HTERT RPE-1 (cell line): ENCODE measurements around the gene IRF5.

Source experiments
- in situ Hi-C: fragments of 300-500 bp; cut with MboI; formaldehyde crosslinking; loops from 4 replicates; pipeline ENCODE4 v1.14.3; 2020; ENCODE audit warnings: low sequenced_read_pairs

The IRF5 gene

GRCh38 chr7:128937647-128938543, at the start of gene IRF5:
Gene IRF5, plus strand, starts transcription at chr7:128937927. Its CDS starts 4,155 bp downstream, at chr7:128942082.
- in situ Hi-C loops = no loop called here

- in situ Hi-C loops = no loop called here
Observed at GRCh38 chr7:128888039-128888755, 49.5 kb upstream of the IRF5 start.

GRCh38 chr7:128888756-128889095, 49.0 kb upstream of the IRF5 start:
- in situ Hi-C loops = no loop called here

- in situ Hi-C loops = no loop called here
Observed at GRCh38 chr7:128889121-128889520, 48.6 kb upstream of the IRF5 start.

- in situ Hi-C loops = no loop called here
Observed at GRCh38 chr7:128890306-128891109, 47.2 kb upstream of the IRF5 start.

GRCh38 chr7:128891110-128891941, 46.4 kb upstream of the IRF5 start:
- in situ Hi-C loops = no loop called here

- in situ Hi-C loops = no loop called here
Observed at GRCh38 chr7:128891942-128892269, 45.8 kb upstream of the IRF5 start.

GRCh38 chr7:128892521-128893250, 45.0 kb upstream of the IRF5 start:
- in situ Hi-C loops = no loop called here

- in situ Hi-C loops = no loop called here
Observed at GRCh38 chr7:128893251-128894100, 44.3 kb upstream of the IRF5 start.

GRCh38 chr7:128894101-128894440, 43.7 kb upstream of the IRF5 start:
- in situ Hi-C loops = no loop called here

GRCh38 chr7:128895320-128895719, 42.4 kb upstream of the IRF5 start:
- in situ Hi-C loops = no loop called here

GRCh38 chr7:128899392-128899791, 38.3 kb upstream of the IRF5 start:
- in situ Hi-C loops = no loop called here

- in situ Hi-C loops = no loop called here
Observed at GRCh38 chr7:128900237-128900636, 37.5 kb upstream of the IRF5 start.

GRCh38 chr7:128902761-128903585, 34.8 kb upstream of the IRF5 start:
- in situ Hi-C loops = no loop called here

- in situ Hi-C loops = no loop called here
Observed at GRCh38 chr7:128903621-128904361, 33.9 kb upstream of the IRF5 start.

GRCh38 chr7:128904381-128905197, 33.1 kb upstream of the IRF5 start:
- in situ Hi-C loops = no loop called here
